PC-3 (cell line): ENCODE data around the gene VILL. TPM values are rescaled to one million over a fixed set of nuclear protein-coding genes. Genes with fewer than 3 reads are reported as not detected.

Experiments used
- ATAC-seq: fragments of 200-7000 bp; cut with Tn5 transposase; 2 replicates; pipeline ENCODE4 v1.9.1; 2020; ENCODE audit warnings: mild to moderate bottlenecking, moderate library complexity
- BruUV-seq: library from RNA; stranded (reverse); fragments of 400-500 nt; replicated peaks from 2 replicates; lab custom pipeline; 2021; lab: Mats Ljungman, UMichigan
- CTCF ChIA-PET: fragments of 300-600 bp; sonication (Branson Sonifier 250); formaldehyde crosslinking; loops from one replicate; lab custom pipeline; 2022; ENCODE audit warnings: antibody characterized with exemption; lab: Charles Lee
- POLR2A ChIA-PET: fragments of 300-600 bp; sonication (Branson Sonifier 250); formaldehyde crosslinking; loops from one replicate; lab custom pipeline; 2022; ENCODE audit warnings: antibody characterized with exemption; ENCODE audit not compliant: unreplicated experiment; lab: Charles Lee
- DNase-seq: peaks from one replicate; pipeline ENCODE4 v3.0.0-alpha.2; 2015
- H2AFZ ChIP-seq: fragments of 300-600 bp; sonication (generic); 2 replicates; pipeline ENCODE4 v1.6.0; 2016; ENCODE audit warnings: antibody characterized with exemption, low read length
- H3F3A ChIP-seq: fragments of 300-600 bp; sonication (generic); one replicate; pipeline ENCODE4 v1.6.0; 2017; ENCODE audit warnings: antibody characterized with exemption, low read length, control low read depth, mild to moderate bottlenecking; ENCODE audit not compliant: unreplicated experiment
- H3K27ac ChIP-seq: fragments of 300-600 bp; sonication (generic); 2 replicates; pipeline ENCODE4 v1.5.1; 2016; ENCODE audit warnings: mild to moderate bottlenecking, low read length
- H3K27me3 ChIP-seq: fragments of 300-600 bp; sonication (generic); 2 replicates; pipeline ENCODE4 v1.6.1; 2016; ENCODE audit warnings: low read length, mixed read lengths
- H3K36me3 ChIP-seq: fragments of 300-600 bp; sonication (generic); 2 replicates; pipeline ENCODE4 v1.6.1; 2016; ENCODE audit warnings: low read depth, mixed run types, low read length, mixed read lengths
- H3K4me1 ChIP-seq: fragments of 300-600 bp; sonication (generic); 2 replicates; pipeline ENCODE4 v1.5.1; 2016; ENCODE audit warnings: low read length; ENCODE audit not compliant: insufficient read depth
- H3K4me2 ChIP-seq: fragments of 300-600 bp; sonication (generic); 2 replicates; pipeline ENCODE4 v1.6.0; 2016; ENCODE audit warnings: low read length
- H3K4me3 ChIP-seq: fragments of 300-600 bp; sonication (generic); 2 replicates; pipeline ENCODE4 v1.5.1; 2016; ENCODE audit warnings: mild to moderate bottlenecking, low read length, mixed read lengths
- H3K79me2 ChIP-seq: fragments of 300-600 bp; sonication (generic); 2 replicates; pipeline ENCODE4 v1.6.1; 2017; ENCODE audit warnings: low read length, mixed read lengths
- H3K9ac ChIP-seq: fragments of 300-600 bp; sonication (generic); 2 replicates; pipeline ENCODE4 v1.6.0; 2016; ENCODE audit warnings: mild to moderate bottlenecking, low read length
- H3K9me2 ChIP-seq: fragments of 300-600 bp; sonication (generic); replicated peaks from 2 replicates; pipeline ENCODE4 v1.6.1; 2016; ENCODE audit warnings: mixed run types, low read length, mixed read lengths
- H3K9me3 ChIP-seq: fragments of 300-600 bp; sonication (generic); 2 replicates; pipeline ENCODE4 v1.6.1; 2016; ENCODE audit warnings: low read length, mixed read lengths
- H4K20me1 ChIP-seq: fragments of 300-600 bp; sonication (generic); 2 replicates; pipeline ENCODE4 v1.6.1; 2016; ENCODE audit warnings: low read length, mixed read lengths
- CTCF ChIP-seq: fragments of 300-600 bp; sonication (generic); conservative IDR thresholded peaks from 2 replicates; pipeline ENCODE4 v1.5.1; 2017; ENCODE audit warnings: antibody characterized with exemption, low read depth, mild to moderate bottlenecking, low read length
- EZH2 ChIP-seq: fragments of 300-600 bp; sonication (generic); IDR thresholded peaks from one replicate; pipeline ENCODE4 v1.6.1; 2017; ENCODE audit warnings: antibody characterized with exemption, mild to moderate bottlenecking, low read length; ENCODE audit not compliant: unreplicated experiment
- EZH2phosphoT487 ChIP-seq: fragments of 300-600 bp; sonication (generic); IDR thresholded peaks from 2 replicates; pipeline ENCODE4 v1.6.1; 2018; ENCODE audit warnings: mild to moderate bottlenecking, antibody characterized with exemption, low read length, borderline replicate concordance
- intact Hi-C: fragments of 100-400 bp; cut with micrococcal nuclease; formaldehyde crosslinking; loops from 2 replicates; pipeline ENCODE4 v1.9.0; 2023
- total RNA-seq: library from RNA; depleted of rRNA; stranded (reverse); fragments of >200 nt; gene quantifications from 2 replicates; pipeline ENCODE4 v1.2.3, GENCODE V29; 2014

The VILL gene
- total RNA-seq, 1 experiment from 2014 or later = 0.44 TPM

- no peak overlapping the region for H2AFZ ChIP-seq
- H3K4me2 ChIP-seq = no peak overlapping the region
- DNase-seq = no peak
- no peaks in the 10 kb centered on the region for H3K36me3 ChIP-seq
- CTCF ChIA-PET = interaction anchor here (1.2 to 3.3 kb wide), 3 partner anchors 23 to 32 kb away, joined by 3 to 35 read pairs (median 11); no protein-coding TSS in a partner anchor
- no TSS peak for BruUV-seq
- no peaks in the 10 kb centered on the region for H3K9me3 ChIP-seq
- H3K27ac ChIP-seq = no peak overlapping the region
- H3K9me2 ChIP-seq = no peaks in the 10 kb centered on the region
- no peaks in the 10 kb centered on the region for H3K27me3 ChIP-seq
- no peaks in the 10 kb centered on the region for H3K79me2 ChIP-seq
- H3K9ac ChIP-seq = no peak overlapping the region
- no peaks in the 10 kb centered on the region for H4K20me1 ChIP-seq
- H3K4me3 ChIP-seq = no peak overlapping the region
- H3K4me1 ChIP-seq = no peaks in the 10 kb centered on the region
- intact Hi-C loops = loop anchor here (1.0 to 5.0 kb wide), 3 partner anchors 23 to 324 kb away; no protein-coding TSS in a partner anchor
- POLR2A ChIA-PET = no interaction called here
- TF ChIP-seq EZH2 = no peak
- TF ChIP-seq EZH2phosphoT487 = no peak
- TF ChIP-seq CTCF = no peak
- H3F3A ChIP-seq = no peaks in the 10 kb centered on the region
- no peak for ATAC-seq
Measured at GRCh38 chr3:37973246-37974054, 17.1 kb upstream of the VILL start.

GRCh38 chr3:37974121-37975083, 16.2 kb upstream of the VILL start:
- Histone ChIP-seq H3K9me2 (no peaks in the 10 kb centered on the region), H3K4me2 (no peak overlapping the region), H3K27me3 (no peaks in the 10 kb centered on the region), H3K79me2 (no peaks in the 10 kb centered on the region), H3K36me3 (no peaks in the 10 kb centered on the region), H3F3A (no peaks in the 10 kb centered on the region), H3K9me3 (no peaks in the 10 kb centered on the region), H3K4me1 (no peaks in the 10 kb centered on the region), H3K9ac (no peak overlapping the region), H2AFZ (no peak overlapping the region), H3K27ac (no peak overlapping the region), H3K4me3 (no peak overlapping the region), H4K20me1 (no peaks in the 10 kb centered on the region)
- intact Hi-C loops = loop anchor here (1.0 to 5.0 kb wide), 3 partner anchors 22 to 323 kb away; no protein-coding TSS in a partner anchor
- BruUV-seq = no TSS peak
- POLR2A ChIA-PET = no interaction called here
- ATAC-seq = peak; percentile 99
- DNase-seq = peak; percentile 74
- TF ChIP-seq CTCF (peak; percentile 98), EZH2 (no peak), EZH2phosphoT487 (no peak)
- CTCF ChIA-PET = interaction anchor here (0.6 to 3.3 kb wide), 9 partner anchors 22 to 1203 kb away, joined by 3 to 35 read pairs (median 5); no protein-coding TSS in a partner anchor
